Measurements from ENCODE around the gene SLC25A45.
"Not testable (repeated sequence)": the region's sequence is repeated elsewhere in the genome, so short reads cannot be mapped to it uniquely, and the experiment has no call there.

Gene SLC25A45

GRCh38 chr11:65363770-65364169 is 18.7 kb downstream of the SLC25A45 start:
- no peak for DNase-seq (ENCODE audit: low read depth in 2 of 2, low spot score in 1 of 2)

GRCh38 chr11:65362966-65363365 is 19.5 kb downstream of the SLC25A45 start:
- DNase-seq (ENCODE audit: low read depth in 2 of 2, low spot score in 1 of 2) = no peak

GRCh38 chr11:65362320-65362931 is 20.0 kb downstream of the SLC25A45 start:
- no peak for DNase-seq (ENCODE audit: low read depth in 2 of 2, low spot score in 1 of 2)

GRCh38 chr11:65357856-65358356 is 24.5 kb downstream of the SLC25A45 start:
- DNase-seq (ENCODE audit: low read depth in 2 of 2, low spot score in 1 of 2) = no peak

- DNase-seq (ENCODE audit: low read depth in 2 of 2, low spot score in 1 of 2) = no peak
Observed at GRCh38 chr11:65356394-65356972, 26.0 kb downstream of the SLC25A45 start.

DNA sequence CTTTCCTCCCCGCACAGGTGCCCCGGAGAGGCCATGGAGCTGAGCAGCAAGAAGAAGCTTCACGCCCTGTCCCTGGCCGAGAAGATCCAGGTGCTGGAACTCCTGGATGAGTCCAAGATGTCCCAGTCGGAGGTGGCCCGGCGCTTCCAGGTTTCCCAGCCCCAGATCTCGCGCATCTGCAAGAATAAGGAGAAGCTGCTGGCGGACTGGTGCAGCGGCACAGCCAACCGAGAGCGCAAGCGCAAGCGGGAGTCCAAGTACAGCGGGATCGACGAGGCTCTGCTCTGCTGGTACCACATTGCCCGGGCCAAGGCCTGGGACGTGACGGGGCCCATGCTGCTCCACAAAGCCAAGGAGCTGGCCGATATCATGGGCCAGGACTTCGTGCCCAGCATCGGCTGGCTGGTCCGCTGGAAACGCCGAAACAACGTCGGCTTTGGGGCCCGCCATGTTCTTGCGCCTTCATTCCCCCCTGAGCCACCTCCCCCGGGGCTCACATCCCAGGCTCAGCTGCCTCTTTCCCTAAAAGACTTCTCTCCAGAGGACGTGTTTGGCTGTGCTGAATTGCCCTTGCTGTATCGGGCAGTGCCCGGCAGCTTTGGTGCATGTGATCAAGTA is 26.6 kb downstream of the SLC25A45 start:
- no peak for DNase-seq (ENCODE audit: low read depth in 2 of 2, low spot score in 1 of 2)

- peak in 1 of 2 donors; percentile 19 for DNase-seq (ENCODE audit: low read depth in 2 of 2, low spot score in 1 of 2)
Observed at GRCh38 chr11:65355013-65355775, 27.3 kb downstream of the SLC25A45 start.

- DNase-seq (ENCODE audit: low read depth in 2 of 2, low spot score in 1 of 2) = peak; percentile 93 to 96
Observed at GRCh38 chr11:65354265-65355012, 28.0 kb downstream of the SLC25A45 start, which contains the start of gene TIGD3. Gene TIGD3 (plus strand): TSS chr11:65354751. CDS start chr11:65355809, 1,058 bp downstream.

DNA sequence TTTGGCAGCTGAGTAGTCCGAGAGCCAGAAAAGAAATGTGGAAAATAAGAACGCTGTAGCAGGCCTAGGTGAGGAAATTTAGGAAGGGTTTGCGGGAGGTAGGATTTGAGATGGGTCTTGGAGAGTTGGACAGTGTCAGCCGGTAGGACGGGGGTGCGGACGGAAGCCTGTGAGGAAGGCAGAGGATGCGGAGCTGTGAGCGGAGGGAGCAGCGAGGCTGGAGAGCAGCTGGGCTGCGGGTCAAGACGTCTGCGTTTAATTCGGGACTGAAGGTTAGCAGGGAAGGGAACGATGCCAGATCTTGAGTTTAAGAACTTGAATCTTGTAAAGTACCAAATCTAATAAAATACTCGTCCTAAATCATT is 28.6 kb downstream of the SLC25A45 start:
- DNase-seq (ENCODE audit: low read depth in 2 of 2, low spot score in 1 of 2) = no peak

DNA sequence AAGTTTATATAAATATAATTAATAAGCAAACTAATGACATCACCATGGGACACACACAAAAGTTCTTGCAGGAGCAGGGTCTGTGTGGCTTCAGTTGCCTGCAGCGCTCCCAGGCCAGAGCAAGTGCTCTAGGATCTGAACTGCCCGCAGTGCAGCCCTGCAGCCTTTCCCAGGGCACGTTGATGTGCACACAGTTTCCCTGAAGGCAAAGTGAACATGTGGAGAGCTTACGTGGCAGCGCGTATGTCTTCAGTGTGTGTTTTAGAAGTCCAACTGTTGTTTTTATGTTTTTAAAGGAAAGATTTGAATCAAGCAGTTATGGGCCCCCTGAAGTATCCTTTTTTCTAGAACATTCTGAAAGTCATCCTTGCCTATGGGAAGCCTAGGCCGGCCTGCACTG is 29.1 kb downstream of the SLC25A45 start:
- DNase-seq (ENCODE audit: low read depth in 2 of 2, low spot score in 1 of 2) = no peak

- no peak for DNase-seq (ENCODE audit: low read depth in 2 of 2, low spot score in 1 of 2)
Observed at GRCh38 chr11:65352783-65353182, 29.7 kb downstream of the SLC25A45 start.

GRCh38 chr11:65351511-65351910 is 30.9 kb downstream of the SLC25A45 start:
- no peak for DNase-seq (ENCODE audit: low read depth in 2 of 2, low spot score in 1 of 2)

DNA sequence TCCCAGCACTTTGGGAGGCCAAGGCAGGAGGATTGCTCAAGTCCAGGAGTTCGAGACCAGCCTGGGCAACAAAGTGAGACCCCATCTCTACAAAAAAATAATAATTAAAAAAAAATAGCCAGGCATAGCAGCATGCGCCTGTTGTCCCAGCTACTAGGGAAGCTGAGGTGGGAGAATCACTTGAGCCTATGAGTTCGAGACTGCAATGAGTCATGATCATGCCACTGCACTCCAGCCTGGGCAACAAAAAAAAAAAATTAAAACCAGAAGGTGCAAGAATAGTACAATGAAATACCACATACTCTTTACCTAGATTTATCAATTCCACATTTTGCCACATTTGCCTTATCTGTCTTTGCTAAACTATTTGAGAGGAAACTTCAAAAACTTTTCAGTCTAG is 40.6 kb downstream of the SLC25A45 start:
- DNase-seq (ENCODE audit: low read depth in 2 of 2, low spot score in 1 of 2) = no peak

- no peak for DNase-seq (ENCODE audit: low read depth in 2 of 2, low spot score in 1 of 2)
Observed at GRCh38 chr11:65340226-65340625, 42.2 kb downstream of the SLC25A45 start.

GRCh38 chr11:65338676-65339075 is 43.8 kb downstream of the SLC25A45 start:
- DNase-seq (ENCODE audit: low read depth in 2 of 2, low spot score in 1 of 2) = no peak

- DNase-seq (ENCODE audit: low read depth in 2 of 2, low spot score in 1 of 2) = no peak
Observed at GRCh38 chr11:65334696-65335295, 47.6 kb downstream of the SLC25A45 start.

DNA sequence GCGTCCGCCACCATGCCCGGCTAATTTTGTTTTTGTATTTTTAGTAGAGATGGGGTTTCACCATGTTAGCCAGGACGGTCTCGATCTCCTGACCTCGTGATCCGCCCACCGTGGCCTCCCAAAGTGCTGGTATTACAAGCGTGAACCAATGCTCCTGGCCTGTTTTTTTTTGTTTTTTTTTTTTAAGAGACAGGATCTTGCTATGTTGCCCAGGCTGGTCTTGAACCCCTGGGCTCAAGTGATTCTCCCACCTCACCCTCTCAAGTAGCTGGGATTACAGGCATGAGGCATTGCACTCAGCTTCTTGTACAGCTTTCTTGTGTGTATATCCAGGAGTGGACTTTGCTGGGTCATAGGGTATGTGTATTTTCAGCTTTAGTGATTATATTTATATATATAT is 49.9 kb downstream of the SLC25A45 start:
- not testable (repeated sequence) for DNase-seq (ENCODE audit: low read depth in 2 of 2, low spot score in 1 of 2)

GRCh38 chr11:65330544-65330943 is 51.9 kb downstream of the SLC25A45 start:
- DNase-seq (ENCODE audit: low read depth in 2 of 2, low spot score in 1 of 2) = no peak

- peak; percentile 75 to 84 for DNase-seq (ENCODE audit: low read depth in 2 of 2, low spot score in 1 of 2)
Observed at GRCh38 chr11:65329944-65330403, 52.5 kb downstream of the SLC25A45 start.

GRCh38 chr11:65329478-65329877 is 53.0 kb downstream of the SLC25A45 start:
- DNase-seq (ENCODE audit: low read depth in 2 of 2, low spot score in 1 of 2) = no peak

Data from stimulated activated CD8-positive, alpha-beta memory T cell treated with anti-CD3 and anti-CD28 coated beads, Interleukin-4, amount 100 ng/mL, for 1 hour (primary cell).